Panc1 (cell line): Measurements from ENCODE around the gene TNFAIP2. TPM values are rescaled to one million over a fixed set of nuclear protein-coding genes. Genes with fewer than 3 reads are reported as not detected.
"Not testable (repeated sequence)": the region's sequence is repeated elsewhere in the genome, so short reads cannot be mapped to it uniquely, and the experiment has no call there.

Source experiments
- ATAC-seq: fragments of 200-7000 bp; cut with Tn5 transposase; 2 replicates; pipeline ENCODE4 v1.9.1; 2020; ENCODE audit warnings: mild to moderate bottlenecking, moderate library complexity
- BruUV-seq: library from RNA; stranded (reverse); fragments of 400-500 nt; replicated peaks from 2 replicates; lab custom pipeline; 2021; lab: Mats Ljungman, UMichigan
- CTCF ChIA-PET: fragments of 300-600 bp; sonication (Branson Sonifier 250); formaldehyde crosslinking; loops from one replicate; lab custom pipeline; 2022; ENCODE audit warnings: antibody characterized with exemption; lab: Charles Lee
- POLR2A ChIA-PET: fragments of 300-600 bp; sonication (Branson Sonifier 250); formaldehyde crosslinking; loops from one replicate; lab custom pipeline; 2022; ENCODE audit warnings: antibody characterized with exemption; lab: Charles Lee
- DNase-seq: peaks from one replicate; pipeline ENCODE4 v3.0.0-alpha.2; 2010; ENCODE audit warnings: low read depth, low spot score
- H3K27ac ChIP-seq: 2 replicates; pipeline ENCODE4 v1.5.1; 2011; ENCODE audit warnings: mild to moderate bottlenecking, low read length, inconsistent platforms
- H3K27me3 ChIP-seq: fragments of 200-500 bp; sonication (Bioruptor generic); 2 replicates; pipeline ENCODE4 v1.6.0; 2014; ENCODE audit warnings: low read length, inconsistent platforms; ENCODE audit not compliant: control insufficient read depth, insufficient read depth
- H3K36me3 ChIP-seq: fragments of 200-500 bp; sonication (Bioruptor generic); 2 replicates; pipeline ENCODE4 v1.5.1; 2014; ENCODE audit warnings: inconsistent platforms, mild to moderate bottlenecking, low read length, moderate library complexity; ENCODE audit not compliant: control insufficient read depth, insufficient read depth
- H3K4me1 ChIP-seq: 2 replicates; pipeline ENCODE4 v1.5.1; 2011; ENCODE audit warnings: inconsistent platforms, mild to moderate bottlenecking, low read length, moderate library complexity; ENCODE audit not compliant: control insufficient read depth, insufficient read depth
- H3K4me3 ChIP-seq, 2 experiments: 2 replicates each; pipeline ENCODE4 v1.5.1; 2011 to 2012; ENCODE audit warnings: low read depth in 2 of 2, low read length in 2 of 2, mild to moderate bottlenecking in 2 of 2, inconsistent platforms in 1 of 2, moderate library complexity in 1 of 2
- H3K9me3 ChIP-seq: fragments of 200-500 bp; sonication (Bioruptor generic); 2 replicates; pipeline ENCODE4 v1.5.1; 2014; ENCODE audit warnings: low read depth, mild to moderate bottlenecking, inconsistent platforms, low read length, moderate library complexity; ENCODE audit not compliant: control insufficient read depth, insufficient read depth
- POLR2AphosphoS5 ChIP-seq: IDR thresholded peaks from 2 replicates; pipeline ENCODE4 v1.6.1; 2012; ENCODE audit warnings: mild to moderate bottlenecking, low read depth, low read length, moderate library complexity
- SIN3A ChIP-seq: IDR thresholded peaks from 2 replicates; pipeline ENCODE4 v1.6.1; 2012; ENCODE audit warnings: low read depth, mild to moderate bottlenecking, low read length, moderate library complexity, borderline replicate concordance; ENCODE audit not compliant: insufficient read depth
- TCF7L2 ChIP-seq: IDR thresholded peaks from 2 replicates; pipeline ENCODE4 v1.6.1; 2011; ENCODE audit warnings: mild to moderate bottlenecking, low read depth, low read length, inconsistent platforms
- in situ Hi-C: cut with HindIII; loops from 2 replicates; pipeline ENCODE4 v1.10.0; 2016; ENCODE audit warnings: low sequenced_read_pairs, low pct_unique_long_range_greater_than_20kb
- intact Hi-C: fragments of 100-400 bp; cut with micrococcal nuclease; formaldehyde crosslinking; loops from one replicate; pipeline ENCODE4 v1.10.0; 2022; ENCODE audit not compliant: unreplicated experiment
- total RNA-seq: library from RNA; stranded (reverse); gene quantifications from one replicate; pipeline ENCODE4 v1.2.1, GENCODE V29; 2021; ENCODE audit not compliant: unreplicated experiment
- TF ChIP-seq, protein P1 (sequence below), 2 experiments: IDR thresholded peaks; 2 replicates each; pipeline ENCODE4 v1.6.1; 2011 to 2012; ENCODE audit warnings: low read depth in 2 of 2, control low read depth in 1 of 2, low read length in 1 of 2, mild to moderate bottlenecking in 1 of 2, moderate library complexity in 1 of 2; ENCODE audit not compliant: insufficient read depth in 1 of 2
- TF ChIP-seq, protein P2 (sequence below): fragments of 450-650 bp; IDR thresholded peaks from 2 replicates; pipeline ENCODE4 v1.5.1; 2017; ENCODE audit warnings: mild to moderate bottlenecking

Gene TNFAIP2
- total RNA-seq, 1 experiment from 2014 or later = 491 TPM

DNA sequence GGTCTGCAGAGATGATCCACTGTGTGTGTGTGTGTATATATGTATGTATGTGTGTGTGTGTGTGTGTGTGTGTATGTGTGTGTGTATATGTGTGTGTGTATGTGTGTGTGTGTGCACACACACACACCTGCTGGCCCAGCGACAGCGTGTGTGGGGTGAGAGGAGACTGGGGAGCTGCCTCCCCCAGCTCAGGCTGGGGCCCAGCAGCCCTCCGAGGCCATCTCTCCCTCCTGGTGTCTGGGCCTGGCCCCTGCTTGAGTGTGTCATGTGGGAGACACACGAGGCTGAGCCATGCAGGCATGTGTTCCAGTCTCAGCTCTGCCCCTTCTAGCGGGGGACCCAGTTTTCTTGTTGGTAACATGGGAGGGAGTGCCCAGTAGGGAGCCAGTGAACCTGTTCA lies 10.0 kb upstream of the TNFAIP2 start:
- ATAC-seq (no peak), DNase-seq (no peak)
- intact Hi-C loops = no loop called here
- Histone ChIP-seq H3K27ac (peak overlapping the region; percentile 82), H3K4me1 (peaks cover 62% of the 10 kb centered on the region), H3K9me3 (no peaks in the 10 kb centered on the region), H3K4me3 (no peak overlapping the region), H3K27me3 (no peaks in the 10 kb centered on the region), H3K36me3 (no peaks in the 10 kb centered on the region)
- CTCF ChIA-PET = no interaction called here
- BruUV-seq = no TSS peak
- in situ Hi-C loops = no loop called here
- TF ChIP-seq POLR2AphosphoS5 (no peak), TCF7L2 (no peak), SIN3A (no peak)
- TF ChIP-seq, protein P1, sequence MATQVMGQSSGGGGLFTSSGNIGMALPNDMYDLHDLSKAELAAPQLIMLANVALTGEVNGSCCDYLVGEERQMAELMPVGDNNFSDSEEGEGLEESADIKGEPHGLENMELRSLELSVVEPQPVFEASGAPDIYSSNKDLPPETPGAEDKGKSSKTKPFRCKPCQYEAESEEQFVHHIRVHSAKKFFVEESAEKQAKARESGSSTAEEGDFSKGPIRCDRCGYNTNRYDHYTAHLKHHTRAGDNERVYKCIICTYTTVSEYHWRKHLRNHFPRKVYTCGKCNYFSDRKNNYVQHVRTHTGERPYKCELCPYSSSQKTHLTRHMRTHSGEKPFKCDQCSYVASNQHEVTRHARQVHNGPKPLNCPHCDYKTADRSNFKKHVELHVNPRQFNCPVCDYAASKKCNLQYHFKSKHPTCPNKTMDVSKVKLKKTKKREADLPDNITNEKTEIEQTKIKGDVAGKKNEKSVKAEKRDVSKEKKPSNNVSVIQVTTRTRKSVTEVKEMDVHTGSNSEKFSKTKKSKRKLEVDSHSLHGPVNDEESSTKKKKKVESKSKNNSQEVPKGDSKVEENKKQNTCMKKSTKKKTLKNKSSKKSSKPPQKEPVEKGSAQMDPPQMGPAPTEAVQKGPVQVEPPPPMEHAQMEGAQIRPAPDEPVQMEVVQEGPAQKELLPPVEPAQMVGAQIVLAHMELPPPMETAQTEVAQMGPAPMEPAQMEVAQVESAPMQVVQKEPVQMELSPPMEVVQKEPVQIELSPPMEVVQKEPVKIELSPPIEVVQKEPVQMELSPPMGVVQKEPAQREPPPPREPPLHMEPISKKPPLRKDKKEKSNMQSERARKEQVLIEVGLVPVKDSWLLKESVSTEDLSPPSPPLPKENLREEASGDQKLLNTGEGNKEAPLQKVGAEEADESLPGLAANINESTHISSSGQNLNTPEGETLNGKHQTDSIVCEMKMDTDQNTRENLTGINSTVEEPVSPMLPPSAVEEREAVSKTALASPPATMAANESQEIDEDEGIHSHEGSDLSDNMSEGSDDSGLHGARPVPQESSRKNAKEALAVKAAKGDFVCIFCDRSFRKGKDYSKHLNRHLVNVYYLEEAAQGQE (IDR thresholded peaks at IDR 0.05; ENCODE audit: insufficient read depth in 1 of 2, low read depth in 2 of 2, low read length in 1 of 2) = no peak
- TF ChIP-seq, protein P2, sequence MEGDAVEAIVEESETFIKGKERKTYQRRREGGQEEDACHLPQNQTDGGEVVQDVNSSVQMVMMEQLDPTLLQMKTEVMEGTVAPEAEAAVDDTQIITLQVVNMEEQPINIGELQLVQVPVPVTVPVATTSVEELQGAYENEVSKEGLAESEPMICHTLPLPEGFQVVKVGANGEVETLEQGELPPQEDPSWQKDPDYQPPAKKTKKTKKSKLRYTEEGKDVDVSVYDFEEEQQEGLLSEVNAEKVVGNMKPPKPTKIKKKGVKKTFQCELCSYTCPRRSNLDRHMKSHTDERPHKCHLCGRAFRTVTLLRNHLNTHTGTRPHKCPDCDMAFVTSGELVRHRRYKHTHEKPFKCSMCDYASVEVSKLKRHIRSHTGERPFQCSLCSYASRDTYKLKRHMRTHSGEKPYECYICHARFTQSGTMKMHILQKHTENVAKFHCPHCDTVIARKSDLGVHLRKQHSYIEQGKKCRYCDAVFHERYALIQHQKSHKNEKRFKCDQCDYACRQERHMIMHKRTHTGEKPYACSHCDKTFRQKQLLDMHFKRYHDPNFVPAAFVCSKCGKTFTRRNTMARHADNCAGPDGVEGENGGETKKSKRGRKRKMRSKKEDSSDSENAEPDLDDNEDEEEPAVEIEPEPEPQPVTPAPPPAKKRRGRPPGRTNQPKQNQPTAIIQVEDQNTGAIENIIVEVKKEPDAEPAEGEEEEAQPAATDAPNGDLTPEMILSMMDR = no peak
- POLR2A ChIA-PET = no interaction called here

DNA sequence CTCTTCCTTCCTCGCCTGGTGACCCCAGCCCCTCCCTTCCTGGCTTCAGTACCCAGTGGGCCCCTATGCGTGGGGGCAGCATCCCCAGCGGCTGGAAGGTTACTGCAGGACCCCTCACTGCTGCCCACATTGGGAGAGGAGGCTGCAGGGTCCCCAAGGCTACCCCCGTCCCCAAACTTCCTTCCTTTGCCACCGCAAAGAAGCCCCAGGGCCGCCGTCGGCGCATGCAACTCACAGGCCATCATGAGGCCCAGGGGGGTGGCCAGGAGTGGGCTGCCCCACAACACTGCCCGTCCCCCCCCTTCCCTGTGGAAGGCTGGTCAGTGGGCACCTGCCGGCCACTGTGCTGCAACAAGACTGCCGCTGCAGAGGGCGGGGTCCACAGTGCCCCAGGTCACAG lies 9.5 kb upstream of the TNFAIP2 start:
- ChIA-PET CTCF (no interaction called here), POLR2A (no interaction called here)
- in situ Hi-C loops (no loop called here), intact Hi-C loops (no loop called here)
- Histone ChIP-seq H3K27me3 (no peaks in the 10 kb centered on the region), H3K36me3 (no peaks in the 10 kb centered on the region), H3K27ac (no peak overlapping the region; the same call in 1 of the 2 replicates), H3K4me3 (no peak overlapping the region), H3K9me3 (no peaks in the 10 kb centered on the region), H3K4me1 (peaks cover 62% of the 10 kb centered on the region)
- TF ChIP-seq POLR2AphosphoS5 (no peak), TCF7L2 (no peak), SIN3A (no peak)
- TF ChIP-seq, protein P1 (IDR thresholded peaks at IDR 0.05; ENCODE audit: insufficient read depth in 1 of 2, low read depth in 2 of 2, low read length in 1 of 2) = no peak
- TF ChIP-seq, protein P2 = no peak
- no TSS peak for BruUV-seq
- DNase-seq (no peak), ATAC-seq (no peak)

DNA sequence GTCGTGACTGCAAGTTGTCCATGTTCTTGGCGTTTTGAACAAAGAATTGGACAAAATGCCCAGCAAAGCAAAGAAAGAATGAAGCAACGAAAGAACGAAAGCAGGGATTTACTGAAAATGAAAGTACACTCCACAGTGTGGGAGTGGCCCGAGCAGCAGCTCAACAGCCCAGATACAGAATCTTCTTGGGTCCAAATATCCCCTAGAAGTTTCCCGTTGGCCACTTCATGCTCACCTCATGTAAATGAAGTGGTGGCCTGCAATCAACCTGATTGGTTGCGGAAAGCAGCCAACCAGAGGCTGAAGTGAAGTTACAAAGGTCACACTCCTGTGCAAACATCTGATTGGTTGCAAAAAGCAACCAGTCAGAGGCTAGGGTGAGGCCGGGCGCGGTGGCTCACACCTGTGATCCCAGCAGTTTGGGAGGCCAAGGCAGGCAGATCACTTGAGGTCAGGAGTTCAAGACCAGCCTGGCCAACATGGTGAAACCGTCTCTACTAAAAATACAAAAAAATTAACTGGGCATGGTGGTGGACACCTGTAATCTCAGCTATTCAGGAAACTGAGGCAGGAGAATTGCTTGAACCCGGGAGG lies 8.1 kb upstream of the TNFAIP2 start:
- BruUV-seq, in situ Hi-C loops, ATAC-seq, intact Hi-C loops, H3K36me3 ChIP-seq, H3K27me3 ChIP-seq, H3K9me3 ChIP-seq, POLR2A ChIA-PET, DNase-seq: not testable (repeated sequence)
- H3K4me1 ChIP-seq = peaks cover 64% of the 10 kb centered on the region
- H3K4me3 ChIP-seq = peak overlapping the region in 1 of 2 experiments; percentile 19; a peak in 2 of 4 replicates
- peak overlapping the region; percentile 76 for H3K27ac ChIP-seq
- CTCF ChIA-PET = interaction anchor here (1.4 kb wide), 1 partner anchor 10 kb away, joined by 4 read pairs; no protein-coding TSS in a partner anchor
